Activated T-cell treated with anti-CD3 and anti-CD28 coated beads, Interleukin-2, amount 50 U/mL, for 72 hours (primary cell): ENCODE results near the gene MTA1. TPM values are rescaled to one million over a fixed set of nuclear protein-coding genes. Genes with fewer than 3 reads are reported as not detected.
A peak's percentile ranks its signal among the peaks of the same experiment; 100 is the strongest.

Experiments used
- ATAC-seq, 2 donors: fragments of 150-1000 bp; cut with Tn5 transposase; replicated peaks in 1 of 2; 2 replicates each; pipeline ENCODE4 v1.10.0; 2021; ENCODE audit warnings: moderate library complexity in 2 of 2, mild to moderate bottlenecking in 1 of 2
- DNase-seq, 2 donors: peaks; one replicate each; pipeline ENCODE4 v3.0.0; 2021 to 2022; ENCODE audit warnings: mixed read lengths in 1 of 2
- H3K27ac Mint-ChIP-seq: one replicate; pipeline ENCODE4 v1.8.0; 2022; ENCODE audit warnings: mild to moderate bottlenecking, moderate library complexity, mixed read lengths
- H3K27me3 Mint-ChIP-seq: one replicate; pipeline ENCODE4 v1.8.0; 2022; ENCODE audit warnings: low read depth, mixed read lengths
- H3K36me3 Mint-ChIP-seq, 2 donors: one replicate each; pipeline ENCODE4 v1.8.0; 2022; ENCODE audit warnings: mixed read lengths in 2 of 2, mild to moderate bottlenecking in 1 of 2; ENCODE audit not compliant: insufficient read depth in 2 of 2
- H3K4me1 Mint-ChIP-seq: one replicate; pipeline ENCODE4 v1.8.0; 2022; ENCODE audit warnings: low read depth, mixed read lengths
- H3K4me3 Mint-ChIP-seq, 2 donors: one replicate each; pipeline ENCODE4 v1.8.0; 2022; ENCODE audit warnings: mild to moderate bottlenecking in 2 of 2, mixed read lengths in 2 of 2, moderate library complexity in 2 of 2
- H3K9me3 Mint-ChIP-seq, 2 donors: one replicate each; pipeline ENCODE4 v1.8.0; 2022; ENCODE audit warnings: mixed read lengths in 2 of 2
- total RNA-seq, 2 donors: library from RNA; stranded (reverse); gene quantifications; one replicate each; pipeline ENCODE4 v1.2.3, GENCODE V29; 2022

The MTA1 gene
- total RNA-seq, 2 donors from 2014 or later = 125 to 140 TPM

DNA sequence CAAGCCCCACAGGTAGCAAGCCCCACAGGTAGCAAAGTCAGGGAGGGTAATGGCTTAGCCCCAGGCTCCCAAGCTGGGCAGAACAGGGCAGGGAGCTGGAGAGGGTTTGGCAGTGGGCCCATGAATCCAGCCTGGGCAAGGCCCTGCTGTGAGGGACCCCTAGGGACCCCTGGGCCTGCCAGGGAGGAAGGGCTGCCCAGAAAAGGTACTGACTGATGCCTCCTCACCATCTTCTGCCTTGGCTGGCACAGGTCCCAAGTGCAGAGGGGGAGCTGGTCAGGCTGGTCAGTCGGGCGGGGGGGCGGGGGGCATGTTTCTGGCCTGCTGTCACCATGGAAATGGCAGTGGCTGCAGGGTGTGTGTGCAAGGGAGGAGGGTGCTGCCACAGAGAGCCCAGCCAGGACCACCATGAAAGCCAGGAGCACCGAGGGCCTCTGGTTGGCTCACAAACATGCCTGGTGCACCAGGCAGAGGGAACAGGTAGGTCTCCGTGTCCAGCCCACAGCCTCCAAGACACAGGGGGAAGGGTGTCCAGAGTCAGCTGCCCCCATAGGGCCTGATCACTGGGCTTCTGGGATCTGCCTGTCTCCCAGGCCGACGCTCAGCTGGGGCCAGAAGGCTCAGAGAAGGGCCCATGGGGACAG, 53.5 kb downstream of the MTA1 start:
- H3K9me3 Mint-ChIP-seq = no peaks in the 10 kb centered on the region
- peak overlapping the region; percentile 67 to 72 for H3K4me3 Mint-ChIP-seq
- peaks cover 8% of the 10 kb centered on the region for H3K27me3 Mint-ChIP-seq
- DNase-seq (no peak), ATAC-seq (no peak)
- peaks cover 6% of the 10 kb centered on the region for H3K4me1 Mint-ChIP-seq
- H3K27ac Mint-ChIP-seq = no peak overlapping the region
- peaks cover 4 to 5% of the 10 kb centered on the region in 2 donors for H3K36me3 Mint-ChIP-seq

DNA sequence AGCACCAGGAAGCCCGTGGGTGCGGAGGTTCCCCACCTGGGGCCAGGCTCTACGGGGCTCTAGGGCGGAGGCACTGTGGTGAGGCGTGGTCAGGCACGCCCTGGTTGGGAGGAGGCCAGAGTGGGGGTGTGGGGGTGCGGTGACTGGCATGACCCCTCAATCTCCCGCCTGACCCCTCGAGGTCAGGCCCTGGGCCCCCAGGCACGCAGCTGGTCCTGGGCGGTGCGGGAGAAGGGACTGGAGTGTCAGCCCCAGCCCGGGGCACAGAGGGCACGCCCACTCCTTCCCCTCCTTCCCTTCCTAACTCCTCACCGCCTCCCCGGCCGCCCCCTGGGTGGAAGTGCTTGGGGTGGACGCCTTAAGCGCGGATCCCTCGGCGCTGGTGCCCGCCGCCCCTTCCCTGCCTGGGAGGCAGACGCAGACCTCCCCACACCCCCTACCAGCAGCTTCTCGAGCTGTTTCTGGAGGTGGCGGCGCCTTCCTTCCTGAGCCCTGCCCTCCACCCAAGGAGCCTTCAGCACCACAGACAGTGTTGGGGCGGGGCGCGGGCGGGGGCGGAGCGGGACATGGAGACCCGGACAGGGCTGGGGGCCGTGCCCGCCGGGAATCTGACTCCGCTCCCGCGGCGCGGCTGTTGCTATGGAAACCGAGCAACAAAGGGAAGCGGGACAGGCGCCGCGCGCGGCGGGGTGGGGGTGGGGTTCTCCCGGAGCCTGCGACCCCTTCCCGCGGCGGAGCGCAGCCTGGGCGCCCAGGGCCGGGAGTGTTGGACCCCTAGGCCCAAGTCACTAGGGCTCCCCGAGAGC, 54.3 kb downstream of the MTA1 start:
- H3K4me3 Mint-ChIP-seq = peak overlapping the region; percentile 67 to 72
- no peaks in the 10 kb centered on the region for H3K9me3 Mint-ChIP-seq
- DNase-seq = peak; percentile 36 to 58
- peaks cover 4 to 5% of the 10 kb centered on the region in 2 donors for H3K36me3 Mint-ChIP-seq
- peaks cover 6% of the 10 kb centered on the region for H3K4me1 Mint-ChIP-seq
- ATAC-seq = peak; percentile 63 to 68
- H3K27ac Mint-ChIP-seq = no peak overlapping the region
- H3K27me3 Mint-ChIP-seq = peaks cover 8% of the 10 kb centered on the region

DNA sequence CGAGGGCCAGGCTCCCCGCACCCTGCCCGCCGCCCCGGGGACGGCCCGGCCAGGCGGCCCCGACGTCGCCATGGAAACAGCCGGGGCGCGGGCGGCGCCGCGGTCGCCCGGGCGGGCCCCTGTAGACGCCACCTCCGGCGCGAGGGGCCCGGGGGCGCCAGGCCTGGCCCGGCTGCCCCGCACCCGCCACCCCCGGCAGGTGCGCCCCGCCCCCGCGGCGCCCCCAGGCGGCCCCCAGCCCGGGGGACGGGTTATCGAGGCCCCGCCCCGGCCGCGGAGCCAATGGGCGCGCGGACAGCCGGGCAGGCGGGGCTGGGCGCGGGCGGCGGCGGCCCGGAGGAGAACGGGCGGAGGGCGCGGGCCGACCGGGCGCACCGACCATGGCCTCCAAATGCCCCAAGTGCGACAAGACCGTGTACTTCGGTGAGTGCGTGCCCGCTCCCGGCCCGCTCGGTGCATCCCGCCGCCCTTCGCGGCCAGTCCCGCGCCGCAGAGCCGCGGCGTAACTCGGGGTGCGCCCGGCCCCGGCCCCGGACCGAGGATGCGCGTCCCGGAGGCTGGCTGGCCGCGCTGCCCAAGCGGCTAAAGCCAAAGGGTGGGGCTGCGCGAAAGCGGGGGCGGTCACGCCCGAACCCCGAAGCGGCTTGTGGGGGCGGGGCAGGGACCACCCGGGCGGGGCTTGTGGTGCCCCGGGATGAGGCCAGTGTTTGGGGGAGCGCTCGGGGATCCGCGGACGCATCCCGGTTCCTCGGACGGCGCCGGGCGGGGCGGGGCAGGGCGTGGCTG, 55.0 kb downstream of the MTA1 start, which contains the start of gene CRIP2:
CRIP2 (plus strand) TSS at position 339 of the 786 bp plus-strand sequence; CDS start at position 381, 42 bp downstream.
- peak; percentile 50 to 57 for DNase-seq
- H3K4me1 Mint-ChIP-seq = peaks cover 6% of the 10 kb centered on the region
- H3K36me3 Mint-ChIP-seq = peaks cover 4 to 5% of the 10 kb centered on the region in 2 donors

DNA sequence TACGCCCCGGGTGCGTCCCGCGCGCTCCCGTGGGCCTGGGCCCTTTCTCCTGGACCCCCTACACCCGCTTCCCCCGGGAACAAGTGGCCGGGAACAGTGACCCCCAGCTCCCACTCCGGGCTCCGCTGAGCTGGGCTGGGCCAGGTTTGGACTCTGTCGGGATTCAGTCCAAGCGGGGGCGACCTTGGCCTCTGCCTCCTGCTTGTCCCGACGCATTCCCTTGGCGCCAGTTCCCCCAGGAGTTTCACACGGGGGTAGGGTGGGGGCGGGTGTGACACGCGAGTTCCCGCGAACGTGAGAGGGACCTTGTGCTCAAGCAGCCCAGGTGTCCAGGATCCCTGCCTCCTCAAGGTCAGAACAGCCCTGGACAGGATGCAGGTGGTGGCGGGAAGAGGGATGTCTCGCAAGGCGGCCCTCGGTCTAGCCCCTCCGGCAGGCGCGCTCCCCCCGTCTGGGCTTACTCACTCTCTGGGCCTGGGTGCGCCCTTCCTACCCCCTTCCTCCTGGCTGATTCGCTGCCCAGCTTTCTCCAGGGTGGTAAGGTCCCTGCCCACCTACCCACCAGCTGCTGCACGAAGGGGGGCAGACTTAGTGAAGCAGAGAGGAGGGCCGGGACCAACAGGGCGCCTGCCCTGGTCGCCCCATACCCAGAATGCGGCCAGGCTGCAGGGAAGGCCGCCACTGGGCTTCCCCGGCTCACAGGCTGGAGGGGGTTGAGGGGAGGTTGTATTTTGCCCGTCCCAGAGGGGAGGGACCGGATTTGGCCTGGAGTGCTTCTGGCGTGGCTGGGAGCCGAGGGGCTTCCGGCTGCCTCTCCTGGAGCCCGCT, 55.9 kb downstream of the MTA1 start:
- no peaks in the 10 kb centered on the region for H3K9me3 Mint-ChIP-seq
- DNase-seq = no peak
- H3K27me3 Mint-ChIP-seq = peaks cover 20% of the 10 kb centered on the region
- H3K36me3 Mint-ChIP-seq = peaks cover 4 to 6% of the 10 kb centered on the region in 2 donors
- no peak overlapping the region for H3K27ac Mint-ChIP-seq
- H3K4me1 Mint-ChIP-seq = peaks cover 14% of the 10 kb centered on the region
- ATAC-seq = no peak
- H3K4me3 Mint-ChIP-seq = peak overlapping the region; percentile 29 to 52

More for the DNA sequence above, 55.0 kb downstream of the MTA1 start, which contains the start of gene CRIP2:
- H3K4me3 Mint-ChIP-seq = peak within 1 kb of the TSS; percentile 67 to 72
- peaks cover 12% of the 10 kb centered on the region for H3K27me3 Mint-ChIP-seq
- no peaks in the 10 kb centered on the region for H3K9me3 Mint-ChIP-seq
- H3K27ac Mint-ChIP-seq = no peak within 1 kb of the TSS
- ATAC-seq = peak; percentile 63 to 71

DNA sequence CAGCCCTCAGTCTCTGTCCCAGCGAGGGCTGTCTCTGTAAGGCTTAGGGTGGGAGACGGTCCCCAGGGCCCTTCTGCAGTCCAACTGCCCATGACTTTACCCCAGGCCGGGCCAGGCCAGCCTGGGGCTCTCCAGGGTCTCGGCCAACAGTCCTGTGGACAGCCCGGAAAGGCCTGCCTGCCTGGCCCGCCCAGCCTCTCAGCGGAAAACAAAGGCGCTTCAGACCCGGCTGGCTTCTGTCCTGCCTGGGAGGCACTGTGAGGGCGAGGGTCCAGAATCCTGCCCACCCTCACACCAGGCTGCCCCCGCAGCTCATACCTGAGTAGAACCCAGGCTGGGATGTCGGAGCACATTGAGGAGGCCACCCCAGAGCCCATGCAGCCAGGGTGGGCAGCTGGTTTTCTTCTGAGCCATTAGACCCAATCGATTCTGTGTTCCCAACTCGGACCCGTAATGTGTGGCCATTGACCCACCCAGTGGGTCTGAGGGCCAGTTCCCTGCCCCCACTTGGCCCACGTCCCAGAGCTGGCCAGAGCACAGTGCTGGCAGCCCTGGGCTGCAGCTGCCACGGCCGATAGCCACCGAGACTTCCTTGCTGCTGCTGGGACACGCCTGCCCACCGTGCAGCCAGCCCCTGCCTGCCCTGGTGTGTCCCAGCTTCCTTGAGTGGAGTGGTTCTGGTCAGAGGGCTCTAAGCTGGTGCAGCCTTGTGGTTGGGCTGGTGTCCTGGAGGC, 56.6 kb downstream of the MTA1 start:
- DNase-seq = no peak
- Mint-ChIP-seq H3K9me3 (no peaks in the 10 kb centered on the region), H3K4me3 (no peak overlapping the region), H3K27ac (no peak overlapping the region), H3K36me3 (peaks cover 4 to 6% of the 10 kb centered on the region in 2 donors), H3K27me3 (peaks cover 20% of the 10 kb centered on the region), H3K4me1 (peaks cover 18% of the 10 kb centered on the region)
- ATAC-seq = no peak

DNA sequence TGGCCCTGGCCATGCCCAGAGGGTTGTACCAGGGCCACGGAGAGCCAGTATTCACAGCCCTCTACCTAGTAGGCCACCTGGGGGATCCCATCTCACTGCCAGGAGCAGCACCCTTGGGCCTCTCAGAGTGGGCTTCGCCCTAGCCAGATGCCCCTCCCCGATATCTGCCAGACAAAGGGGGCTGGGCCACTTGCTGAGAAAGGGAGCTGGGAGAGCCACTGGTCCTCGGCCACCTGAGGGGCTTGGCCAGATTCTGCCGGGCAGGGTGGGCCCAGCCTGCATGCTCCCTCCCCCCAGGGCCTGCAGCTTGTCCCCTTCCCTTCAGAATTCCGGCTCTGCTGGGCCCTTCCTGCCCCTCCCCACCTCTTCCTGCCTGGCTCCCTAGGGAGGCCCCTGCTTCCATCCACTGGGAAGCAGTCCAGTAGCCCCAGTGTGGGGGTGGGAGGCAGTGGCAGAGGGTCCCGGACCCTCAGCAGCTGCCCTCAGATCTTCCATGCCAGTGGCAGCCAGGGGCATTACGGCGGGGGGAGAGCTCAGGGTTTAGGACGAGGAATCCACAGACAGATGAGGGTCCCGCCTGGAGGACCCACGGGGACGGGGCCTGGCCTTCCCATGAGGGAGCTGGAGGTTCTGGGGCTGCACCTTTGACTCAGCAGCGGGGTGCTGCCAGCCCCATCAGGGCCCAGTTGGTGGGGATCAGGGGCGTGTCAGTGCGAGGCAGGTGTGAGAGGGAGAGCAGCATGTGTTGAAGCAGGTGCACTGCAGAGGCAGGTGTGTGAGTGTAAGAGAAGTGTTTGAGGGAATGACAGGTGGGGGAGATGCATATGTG, 57.4 kb downstream of the MTA1 start:
- ATAC-seq (no peak), DNase-seq (no peak)
- H3K4me1 Mint-ChIP-seq = peaks cover 24% of the 10 kb centered on the region
- H3K4me3 Mint-ChIP-seq = peak overlapping the region; percentile 5 to 34
- H3K36me3 Mint-ChIP-seq = peaks cover 4 to 6% of the 10 kb centered on the region in 2 donors
- no peak overlapping the region for H3K27ac Mint-ChIP-seq
- no peaks in the 10 kb centered on the region for H3K9me3 Mint-ChIP-seq
- peaks cover 20% of the 10 kb centered on the region for H3K27me3 Mint-ChIP-seq

DNA sequence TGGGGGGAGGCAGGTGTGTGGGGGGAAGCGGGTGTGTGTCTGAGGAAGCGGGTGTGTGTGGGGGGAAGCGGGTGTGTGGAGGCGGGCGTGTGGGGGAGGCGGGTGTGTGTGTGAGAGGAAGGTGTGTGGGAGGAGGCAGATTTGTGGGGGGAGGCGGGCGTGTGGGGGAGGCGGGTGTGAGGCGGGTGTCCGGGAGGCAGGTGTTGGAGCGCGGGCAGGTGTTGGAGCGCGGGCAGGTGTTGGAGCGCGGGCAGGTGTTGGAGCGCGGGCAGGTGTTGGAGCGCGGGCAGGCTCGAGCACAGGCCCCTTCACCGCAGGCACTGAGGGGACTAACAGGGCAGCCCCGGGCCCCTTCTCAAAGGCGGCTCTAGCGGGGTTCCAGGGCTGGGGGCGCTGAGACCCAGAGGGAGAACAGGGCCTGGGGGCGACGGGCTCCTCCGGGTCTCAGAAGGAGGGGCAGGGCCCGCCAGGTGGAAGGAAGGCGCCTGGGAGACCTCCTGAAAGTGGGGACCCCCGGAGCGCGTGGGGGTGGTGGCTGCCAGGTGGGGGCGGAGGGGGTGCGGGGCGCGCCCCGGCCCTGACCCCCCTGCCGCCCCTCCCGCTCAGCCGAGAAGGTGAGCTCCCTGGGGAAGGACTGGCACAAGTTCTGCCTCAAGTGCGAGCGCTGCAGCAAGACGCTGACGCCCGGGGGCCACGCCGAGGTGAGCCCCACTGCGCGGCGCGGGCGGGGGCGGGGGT, 58.2 kb downstream of the MTA1 start:
- DNase-seq (no peak), ATAC-seq (no peak)
- Mint-ChIP-seq H3K9me3 (no peaks in the 10 kb centered on the region), H3K4me3 (no peak overlapping the region), H3K36me3 (peaks cover 4 to 6% of the 10 kb centered on the region in 2 donors), H3K27me3 (peaks cover 20% of the 10 kb centered on the region), H3K4me1 (peaks cover 32% of the 10 kb centered on the region), H3K27ac (no peak overlapping the region)

DNA sequence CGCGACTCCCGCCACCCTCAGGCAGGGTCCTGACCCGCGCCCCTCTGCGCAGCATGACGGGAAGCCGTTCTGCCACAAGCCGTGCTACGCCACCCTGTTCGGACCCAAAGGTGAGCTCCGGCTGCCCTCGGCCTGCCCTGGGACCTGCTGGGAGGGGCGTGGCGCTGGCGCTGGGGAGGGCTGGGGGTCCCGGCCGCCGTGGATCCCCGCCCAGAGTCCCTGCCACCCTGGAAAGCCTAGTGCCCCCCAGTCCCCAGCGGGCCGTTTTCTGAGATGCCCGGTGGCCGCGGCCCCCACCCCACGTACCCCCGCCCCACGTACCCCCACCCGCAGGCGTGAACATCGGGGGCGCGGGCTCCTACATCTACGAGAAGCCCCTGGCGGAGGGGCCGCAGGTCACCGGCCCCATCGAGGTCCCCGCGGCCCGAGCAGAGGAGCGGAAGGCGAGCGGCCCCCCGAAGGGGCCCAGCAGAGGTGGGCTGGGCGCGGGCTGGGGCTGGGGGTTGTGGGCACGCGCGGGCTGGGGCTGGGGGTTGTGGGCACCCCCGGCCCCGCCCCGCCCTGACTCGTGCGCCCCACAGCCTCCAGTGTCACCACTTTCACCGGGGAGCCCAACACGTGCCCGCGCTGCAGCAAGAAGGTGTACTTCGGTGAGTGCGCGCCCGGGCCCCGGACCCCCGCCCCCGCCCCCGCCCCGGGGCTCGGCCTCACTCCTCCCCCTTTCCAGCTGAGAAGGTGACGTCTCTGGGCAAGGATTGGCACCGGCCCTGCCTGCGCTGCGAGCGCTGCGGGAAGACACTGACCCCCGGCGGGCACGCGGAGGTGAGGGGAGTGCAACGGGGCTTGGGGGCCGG, 59.0 kb downstream of the MTA1 start:
- H3K4me3 Mint-ChIP-seq = no peak overlapping the region
- no peaks in the 10 kb centered on the region for H3K9me3 Mint-ChIP-seq
- DNase-seq = no peak
- H3K27me3 Mint-ChIP-seq = peaks cover 20% of the 10 kb centered on the region
- peaks cover 4 to 6% of the 10 kb centered on the region in 2 donors for H3K36me3 Mint-ChIP-seq
- ATAC-seq = no peak
- H3K4me1 Mint-ChIP-seq = peaks cover 37% of the 10 kb centered on the region
- H3K27ac Mint-ChIP-seq = no peak overlapping the region

DNA sequence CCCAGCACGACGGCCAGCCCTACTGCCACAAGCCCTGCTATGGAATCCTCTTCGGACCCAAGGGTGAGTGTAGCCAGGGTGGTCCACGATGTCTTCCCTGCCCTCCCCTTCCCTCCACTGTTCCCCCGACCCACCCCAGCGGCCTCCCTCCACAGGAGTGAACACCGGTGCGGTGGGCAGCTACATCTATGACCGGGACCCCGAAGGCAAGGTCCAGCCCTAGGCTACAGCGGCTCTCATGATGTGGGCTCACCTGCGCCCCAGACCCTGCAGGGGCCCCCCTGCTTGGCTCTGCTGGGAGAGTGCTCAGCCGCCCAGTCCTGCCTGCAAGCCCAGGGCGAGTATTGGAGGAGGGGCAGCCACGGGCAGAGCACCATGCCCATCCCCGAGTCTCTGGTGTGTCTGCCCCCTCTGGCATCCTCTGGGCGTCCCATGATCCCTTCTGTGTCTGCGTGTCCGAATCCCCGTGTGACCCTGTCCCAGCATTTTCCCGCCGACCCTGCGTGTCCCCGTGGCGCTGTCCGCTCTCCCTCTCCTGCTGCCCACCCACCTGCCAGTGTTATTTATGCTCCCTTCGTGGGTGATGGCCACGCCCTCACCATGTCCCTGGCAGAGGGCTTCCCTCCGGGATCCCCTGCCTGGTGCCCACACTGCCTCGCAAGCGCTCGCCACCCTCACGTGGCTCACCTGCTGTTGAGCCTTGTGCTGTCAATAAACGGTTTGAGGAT, 60.0 kb downstream of the MTA1 start:
- H3K4me1 Mint-ChIP-seq = peaks cover 44% of the 10 kb centered on the region
- peaks cover 4 to 6% of the 10 kb centered on the region in 2 donors for H3K36me3 Mint-ChIP-seq
- DNase-seq (no peak), ATAC-seq (no peak)
- no peaks in the 10 kb centered on the region for H3K9me3 Mint-ChIP-seq
- H3K27ac Mint-ChIP-seq = no peak overlapping the region
- peak overlapping the region in 1 of 2 donors; percentile 45 for H3K4me3 Mint-ChIP-seq
- peaks cover 20% of the 10 kb centered on the region for H3K27me3 Mint-ChIP-seq
